NCI-H146 (cell line): ENCODE data around the gene RNPEP.
"Not testable (repeated sequence)": the region's sequence is repeated elsewhere in the genome, so short reads cannot be mapped to it uniquely, and the experiment has no call there.

Experiments
- DNase-seq: peaks from one replicate; lab custom pipeline; 2025; lab: John Stamatoyannopoulos, UW

The RNPEP gene

DNA sequence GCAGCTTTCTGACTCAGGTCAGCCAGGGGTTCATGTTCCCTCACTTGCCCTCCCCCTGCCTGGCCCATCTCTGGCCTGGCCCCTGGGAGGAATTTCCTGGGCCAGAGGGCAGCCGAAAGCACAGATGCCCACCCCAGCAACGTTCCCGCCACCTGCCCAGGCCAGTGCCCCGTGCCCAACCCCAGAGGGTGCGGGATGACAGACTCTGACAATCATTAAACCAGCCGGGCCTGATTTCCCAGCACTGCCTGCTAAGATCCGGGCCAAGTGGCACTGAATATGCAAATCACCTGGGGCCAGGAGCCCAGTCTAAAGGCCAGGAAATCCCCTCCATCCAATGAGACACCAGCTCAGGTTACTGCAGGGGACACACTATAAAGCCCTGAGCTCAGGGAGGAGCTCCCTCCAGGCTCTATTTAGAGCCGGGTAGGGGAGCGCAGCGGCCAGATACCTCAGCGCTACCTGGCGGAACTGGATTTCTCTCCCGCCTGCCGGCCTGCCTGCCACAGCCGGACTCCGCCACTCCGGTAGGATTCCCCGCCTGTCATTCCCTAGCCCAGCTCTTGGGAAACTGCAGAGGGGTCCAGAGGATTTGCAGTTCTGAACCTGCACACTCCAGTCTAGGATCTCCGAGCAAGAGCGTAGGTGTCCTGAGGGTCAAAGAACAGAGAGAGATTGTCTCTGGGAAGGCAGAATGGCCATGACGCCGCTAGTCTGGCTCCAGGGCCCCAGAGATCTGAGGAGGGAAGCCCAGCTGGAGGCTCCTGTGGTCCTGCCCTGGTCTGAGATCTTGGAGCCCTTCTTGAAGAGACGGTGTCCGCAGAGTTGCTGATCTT is 27.9 kb downstream of the RNPEP start, which contains the start of gene ELF3:
Gene ELF3, plus strand, starts transcription at position 408 of the 836 bp plus-strand sequence. CDS start 550 bp downstream, outside the sequence.
- peak; percentile 94 for DNase-seq

DNA sequence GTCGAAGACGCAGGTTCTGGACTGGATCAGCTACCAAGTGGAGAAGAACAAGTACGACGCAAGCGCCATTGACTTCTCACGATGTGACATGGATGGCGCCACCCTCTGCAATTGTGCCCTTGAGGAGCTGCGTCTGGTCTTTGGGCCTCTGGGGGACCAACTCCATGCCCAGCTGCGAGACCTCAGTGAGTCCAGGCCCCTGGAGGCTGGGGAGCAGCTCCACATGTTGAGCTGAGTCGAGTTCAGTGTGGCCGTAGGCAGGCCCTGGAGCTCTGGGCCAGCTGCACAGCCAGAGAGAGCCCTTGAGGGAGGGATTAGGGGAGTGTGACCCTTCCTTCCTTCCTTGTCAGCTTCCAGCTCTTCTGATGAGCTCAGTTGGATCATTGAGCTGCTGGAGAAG is 29.5 kb downstream of the RNPEP start:
- DNase-seq: no peak

DNA sequence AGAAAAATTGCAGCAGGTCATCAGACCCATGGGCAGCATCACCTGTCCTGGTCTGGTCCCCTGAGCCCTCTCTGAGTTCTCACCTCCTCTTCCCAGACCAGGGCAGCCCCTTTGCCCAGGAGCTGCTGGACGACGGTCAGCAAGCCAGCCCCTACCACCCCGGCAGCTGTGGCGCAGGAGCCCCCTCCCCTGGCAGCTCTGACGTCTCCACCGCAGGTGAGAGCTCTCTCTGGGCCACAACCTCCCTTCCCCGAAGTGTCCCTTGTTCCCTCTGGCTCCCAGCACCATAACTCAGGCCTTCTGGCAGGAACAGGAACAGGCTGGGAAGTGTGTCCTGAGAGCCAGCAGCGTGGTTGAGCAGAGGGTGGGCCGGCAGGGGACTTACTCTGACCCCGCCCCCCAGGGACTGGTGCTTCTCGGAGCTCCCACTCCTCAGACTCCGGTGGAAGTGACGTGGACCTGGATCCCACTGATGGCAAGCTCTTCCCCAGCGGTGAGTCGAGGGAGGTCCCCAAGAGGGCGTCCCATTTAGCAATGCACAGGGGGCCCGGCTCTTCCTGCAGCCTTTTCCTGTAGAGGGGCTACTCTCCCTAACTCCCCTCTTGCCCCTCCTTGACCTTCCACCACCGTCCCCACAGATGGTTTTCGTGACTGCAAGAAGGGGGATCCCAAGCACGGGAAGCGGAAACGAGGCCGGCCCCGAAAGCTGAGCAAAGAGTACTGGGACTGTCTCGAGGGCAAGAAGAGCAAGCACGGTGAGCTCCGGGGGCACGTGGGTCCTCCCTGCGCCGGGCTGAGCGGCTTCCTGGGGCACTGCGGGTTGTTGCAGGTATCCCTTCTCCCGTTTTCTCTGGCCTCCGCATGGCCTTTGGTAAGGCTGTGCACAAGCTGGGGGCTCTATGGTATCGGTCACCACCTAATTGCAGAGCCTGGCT is 30.4 kb downstream of the RNPEP start:
- DNase-seq: no peak

DNA sequence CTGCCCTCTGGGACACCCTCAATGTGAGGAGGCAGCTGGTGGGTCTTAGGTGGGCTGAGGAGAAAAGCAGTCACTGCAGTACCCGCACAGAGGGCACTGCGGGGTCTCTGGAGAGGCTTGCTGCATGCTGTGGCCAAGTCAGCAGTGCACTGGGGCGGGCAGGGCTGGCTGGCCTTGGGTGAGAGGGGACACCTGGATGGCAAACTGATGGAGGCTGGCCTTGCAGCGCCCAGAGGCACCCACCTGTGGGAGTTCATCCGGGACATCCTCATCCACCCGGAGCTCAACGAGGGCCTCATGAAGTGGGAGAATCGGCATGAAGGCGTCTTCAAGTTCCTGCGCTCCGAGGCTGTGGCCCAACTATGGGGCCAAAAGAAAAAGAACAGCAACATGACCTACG is 31.2 kb downstream of the RNPEP start:
- no peak for DNase-seq

DNA sequence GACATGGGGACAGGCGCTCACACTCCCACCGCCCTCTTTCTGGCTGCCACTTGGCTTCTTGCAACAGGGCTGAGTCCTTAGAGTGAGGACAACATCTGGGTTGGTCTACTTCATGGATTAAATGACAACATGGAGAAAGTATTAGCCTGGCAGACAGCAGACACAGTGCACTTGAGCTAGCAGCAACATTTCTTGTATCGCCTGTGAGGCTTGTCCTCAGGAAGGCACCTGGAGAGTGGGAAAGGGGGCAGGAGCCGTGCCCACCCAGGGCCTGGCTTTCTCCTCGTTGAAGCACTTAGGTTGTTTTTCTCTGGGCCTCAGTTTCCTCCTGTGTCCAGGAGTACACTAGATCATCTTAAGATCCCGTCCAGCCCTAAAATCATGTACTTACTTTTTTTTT is 31.6 kb downstream of the RNPEP start:
- DNase-seq: no peak

DNA sequence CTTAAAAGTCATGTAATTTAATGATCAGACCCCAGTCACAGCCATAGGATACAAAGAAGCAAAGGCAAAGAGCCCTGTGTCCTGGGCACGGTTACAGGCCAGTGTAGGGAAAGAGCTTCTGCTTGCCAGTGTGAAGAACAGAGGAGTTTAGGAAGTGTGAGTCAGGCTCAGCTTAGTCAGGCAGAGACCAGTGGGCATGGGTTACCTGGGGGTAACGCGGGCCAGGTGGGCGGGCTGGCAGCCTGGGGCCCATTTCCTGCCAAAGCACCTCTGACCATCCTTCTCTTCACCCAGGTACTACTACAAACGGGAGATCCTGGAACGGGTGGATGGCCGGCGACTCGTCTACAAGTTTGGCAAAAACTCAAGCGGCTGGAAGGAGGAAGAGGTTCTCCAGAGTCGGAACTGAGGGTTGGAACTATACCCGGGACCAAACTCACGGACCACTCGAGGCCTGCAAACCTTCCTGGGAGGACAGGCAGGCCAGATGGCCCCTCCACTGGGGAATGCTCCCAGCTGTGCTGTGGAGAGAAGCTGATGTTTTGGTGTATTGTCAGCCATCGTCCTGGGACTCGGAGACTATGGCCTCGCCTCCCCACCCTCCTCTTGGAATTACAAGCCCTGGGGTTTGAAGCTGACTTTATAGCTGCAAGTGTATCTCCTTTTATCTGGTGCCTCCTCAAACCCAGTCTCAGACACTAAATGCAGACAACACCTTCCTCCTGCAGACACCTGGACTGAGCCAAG is 32.6 kb downstream of the RNPEP start:
- DNase-seq: no peak

DNA sequence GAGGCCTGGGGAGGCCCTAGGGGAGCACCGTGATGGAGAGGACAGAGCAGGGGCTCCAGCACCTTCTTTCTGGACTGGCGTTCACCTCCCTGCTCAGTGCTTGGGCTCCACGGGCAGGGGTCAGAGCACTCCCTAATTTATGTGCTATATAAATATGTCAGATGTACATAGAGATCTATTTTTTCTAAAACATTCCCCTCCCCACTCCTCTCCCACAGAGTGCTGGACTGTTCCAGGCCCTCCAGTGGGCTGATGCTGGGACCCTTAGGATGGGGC is 33.2 kb downstream of the RNPEP start:
- no peak for DNase-seq

DNA sequence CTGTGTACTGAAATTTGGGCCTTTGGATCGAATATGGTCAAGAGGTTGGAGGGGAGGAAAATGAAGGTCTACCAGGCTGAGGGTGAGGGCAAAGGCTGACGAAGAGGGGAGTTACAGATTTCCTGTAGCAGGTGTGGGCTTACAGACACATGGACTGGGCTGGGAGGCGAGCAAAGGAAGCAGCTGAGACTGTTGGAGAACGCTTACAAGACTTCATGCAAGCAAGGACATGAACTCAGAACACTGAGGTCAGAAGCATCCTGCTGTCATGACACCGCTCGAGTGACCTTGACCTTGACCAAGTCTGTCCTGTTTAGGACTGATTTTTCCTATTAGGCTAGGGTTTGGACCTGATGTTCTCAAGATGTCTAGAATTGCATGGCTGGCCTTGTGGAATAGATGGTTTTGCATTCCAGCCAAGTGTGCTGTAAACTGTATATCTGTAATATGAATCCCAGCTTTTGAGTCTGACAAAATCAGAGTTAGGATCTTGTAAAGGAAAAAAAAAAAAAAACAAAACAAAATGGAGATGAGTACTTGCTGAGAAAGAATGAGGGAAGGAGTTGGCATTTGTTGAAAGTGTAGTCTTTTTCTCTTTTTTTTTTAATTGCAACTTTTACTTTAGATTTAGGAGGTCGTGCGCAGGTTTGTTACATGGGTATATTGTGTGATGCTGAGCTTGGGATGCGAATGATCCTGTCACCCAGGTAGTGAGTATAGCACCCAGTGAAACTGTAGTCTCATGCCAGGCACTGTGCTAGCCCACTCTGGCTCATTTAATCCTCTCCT is 33.8 kb downstream of the RNPEP start:
- DNase-seq: no peak

DNA sequence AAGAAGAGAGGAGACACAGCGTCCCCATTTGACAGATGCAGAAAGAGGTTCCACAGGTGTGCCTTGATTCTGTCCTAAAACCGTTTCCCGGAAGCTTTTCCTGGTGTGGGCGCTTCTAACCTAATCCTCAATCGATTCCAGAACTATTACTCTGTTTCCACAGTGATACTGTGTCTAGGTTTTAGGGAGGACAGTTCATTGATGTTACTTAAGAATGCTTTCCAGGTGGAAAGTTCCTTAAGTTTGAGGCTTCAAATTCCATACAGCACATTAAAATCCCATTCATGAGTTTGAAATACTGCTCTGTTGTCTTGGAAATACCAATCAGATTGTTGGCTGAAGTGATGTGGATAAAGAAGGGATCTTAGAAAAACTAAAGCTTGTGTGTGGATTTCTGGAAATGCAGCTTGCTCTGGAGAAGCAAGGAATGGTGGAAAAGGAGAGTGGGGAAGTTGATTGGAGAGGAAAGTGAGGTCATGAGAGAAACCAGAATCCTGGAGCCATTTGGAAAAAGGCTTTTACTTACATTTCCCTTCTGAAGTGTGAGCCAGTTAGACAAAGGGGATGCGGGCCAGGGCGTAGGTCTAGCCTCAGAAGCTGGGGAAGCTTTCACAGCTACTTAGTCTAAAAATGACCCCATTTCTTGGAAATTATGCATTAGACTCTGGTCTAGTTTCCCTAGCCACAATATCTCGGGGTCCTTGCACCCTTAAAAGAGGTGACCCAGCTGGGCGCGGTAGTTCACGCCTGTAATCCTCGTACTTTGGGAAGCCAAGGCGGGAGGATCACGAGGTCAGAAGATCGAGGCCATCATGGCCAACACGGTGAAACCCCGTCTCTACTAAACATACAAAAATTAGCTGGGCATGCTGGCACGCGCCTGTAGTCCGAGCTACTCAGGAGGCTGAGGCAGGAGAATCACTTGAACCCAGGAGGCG is 34.6 kb downstream of the RNPEP start:
- DNase-seq: no peak

DNA sequence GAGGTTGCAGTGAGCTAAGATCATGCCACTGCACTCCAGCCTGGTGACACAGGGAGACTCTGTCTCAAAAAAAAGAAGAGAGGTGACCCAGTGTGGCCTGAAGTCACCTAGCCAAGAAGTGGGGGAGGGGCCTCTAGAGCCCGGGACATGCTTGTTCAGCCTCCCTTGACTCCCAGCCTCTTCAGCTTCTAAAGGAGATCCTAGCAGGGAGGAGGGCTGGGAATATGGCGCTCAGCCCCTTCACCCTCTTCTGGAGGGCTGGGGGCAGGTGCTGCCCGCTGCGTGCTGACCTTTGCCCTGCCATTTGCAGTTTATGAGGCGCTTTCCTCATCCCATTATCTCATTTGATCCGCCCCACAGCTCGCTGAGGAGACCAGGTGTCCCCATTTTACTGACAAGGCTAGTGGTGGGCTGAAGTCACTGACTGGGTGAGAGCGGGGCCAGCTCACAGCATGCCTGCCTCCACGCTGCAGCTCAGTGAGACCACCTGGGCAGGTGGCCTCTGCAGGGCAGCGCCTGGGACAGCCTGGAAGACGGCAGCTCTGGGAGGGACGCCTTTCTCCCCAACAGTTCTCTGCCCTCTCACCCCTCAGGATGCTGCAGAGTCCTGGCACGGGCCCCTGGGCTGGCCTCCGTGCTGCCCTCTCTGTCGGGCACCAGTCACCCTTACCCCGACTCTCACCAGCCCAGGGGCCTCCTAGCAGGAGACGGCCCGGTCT is 35.5 kb downstream of the RNPEP start:
- DNase-seq: peak; percentile 83

DNA sequence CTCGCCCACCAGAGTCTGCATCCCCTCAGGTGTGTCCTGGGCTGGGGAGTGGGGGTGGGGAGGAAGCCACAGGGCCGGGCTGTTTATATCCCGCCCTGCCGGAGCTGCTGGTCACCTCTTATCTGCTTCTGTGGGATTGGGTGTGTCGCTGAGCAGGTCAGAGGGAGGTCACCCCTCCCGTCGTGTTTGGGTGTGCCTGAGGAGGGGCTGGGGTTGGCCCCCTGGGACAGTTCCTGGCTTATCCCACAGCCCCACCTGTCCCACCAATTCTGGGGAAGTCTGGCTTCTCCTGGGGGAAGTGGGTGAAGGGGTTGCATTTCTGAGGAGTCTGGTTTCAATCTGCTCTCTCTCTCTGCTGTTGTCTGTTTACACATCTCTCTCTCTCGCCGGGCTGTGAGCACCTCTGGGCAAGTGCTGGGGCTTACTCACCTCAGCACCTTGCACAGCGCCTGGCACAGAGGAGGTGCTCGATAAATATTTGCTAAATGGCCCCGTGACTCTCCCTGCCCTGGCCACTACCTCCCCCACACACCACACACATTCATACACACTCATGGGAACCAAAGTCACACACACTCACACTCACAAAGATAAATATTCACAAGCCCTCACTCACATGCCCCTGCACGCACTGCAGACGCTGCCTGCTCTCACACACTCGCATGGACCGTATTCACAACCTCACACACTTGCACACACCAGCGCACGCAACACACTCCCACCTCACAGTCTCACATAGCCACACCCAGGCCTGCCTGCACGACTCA is 36.2 kb downstream of the RNPEP start:
- peak; percentile 85 for DNase-seq

DNA sequence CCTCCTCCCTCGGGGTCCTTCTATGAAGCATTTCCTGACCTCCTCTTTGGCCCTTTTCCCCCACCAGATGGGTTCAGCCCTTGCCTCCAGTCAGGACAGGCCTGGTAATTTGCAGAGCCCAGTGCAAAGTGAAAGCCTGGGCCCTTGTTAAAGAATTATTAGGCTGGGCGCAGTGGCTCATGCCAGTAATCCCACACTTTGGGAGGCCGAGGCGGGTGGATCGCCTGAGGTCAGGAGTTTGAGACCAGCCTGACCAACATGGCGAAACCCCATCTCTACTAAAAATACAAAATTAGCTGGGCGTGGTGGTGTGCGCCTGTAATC is 36.7 kb downstream of the RNPEP start:
- not testable (repeated sequence) for DNase-seq

DNA sequence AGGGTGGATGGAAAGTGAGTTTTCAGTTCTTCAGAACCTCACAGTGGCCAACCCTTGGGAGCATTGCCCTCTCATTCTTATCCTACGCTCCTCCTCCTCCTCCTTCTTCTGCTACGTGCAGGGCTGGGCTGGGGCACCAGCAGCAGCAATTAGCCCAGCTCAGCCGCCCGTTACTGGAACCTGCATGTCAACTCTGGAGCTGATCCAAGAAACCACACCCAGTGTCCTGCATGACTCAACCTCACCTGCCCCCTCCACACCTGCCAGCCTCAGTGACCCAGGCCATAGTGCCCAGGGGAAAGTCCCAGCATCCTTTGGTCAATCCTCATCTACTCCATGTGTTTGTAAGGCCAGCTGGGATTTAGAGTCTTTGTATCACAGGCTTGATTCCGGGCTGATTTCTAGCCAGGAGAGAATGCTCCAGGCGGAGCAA is 40.6 kb downstream of the RNPEP start:
- DNase-seq: peak; percentile 94

DNA sequence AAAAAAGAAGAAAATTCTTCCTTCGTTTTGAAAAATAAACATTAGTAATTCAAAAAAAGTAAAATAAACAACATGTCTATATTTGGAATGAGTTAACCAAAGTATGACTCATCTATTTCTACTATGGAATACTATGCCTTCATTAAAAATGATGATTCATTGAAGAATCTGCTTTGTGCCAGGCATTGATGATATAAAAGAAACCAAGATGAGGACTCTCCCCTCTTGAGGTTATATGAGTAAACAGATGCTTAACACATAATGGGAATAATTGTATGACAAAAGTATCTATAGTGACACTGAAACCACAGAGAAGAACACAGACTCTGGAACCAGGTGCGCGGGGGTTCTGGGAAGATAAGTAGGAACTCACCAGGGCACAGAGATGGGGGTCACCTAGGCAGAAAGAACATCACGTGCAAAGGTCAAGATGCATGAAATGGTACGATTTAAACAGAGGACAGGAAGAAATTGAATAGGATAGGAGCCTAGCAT is 46.8 kb downstream of the RNPEP start:
- DNase-seq: peak; percentile 74

DNA sequence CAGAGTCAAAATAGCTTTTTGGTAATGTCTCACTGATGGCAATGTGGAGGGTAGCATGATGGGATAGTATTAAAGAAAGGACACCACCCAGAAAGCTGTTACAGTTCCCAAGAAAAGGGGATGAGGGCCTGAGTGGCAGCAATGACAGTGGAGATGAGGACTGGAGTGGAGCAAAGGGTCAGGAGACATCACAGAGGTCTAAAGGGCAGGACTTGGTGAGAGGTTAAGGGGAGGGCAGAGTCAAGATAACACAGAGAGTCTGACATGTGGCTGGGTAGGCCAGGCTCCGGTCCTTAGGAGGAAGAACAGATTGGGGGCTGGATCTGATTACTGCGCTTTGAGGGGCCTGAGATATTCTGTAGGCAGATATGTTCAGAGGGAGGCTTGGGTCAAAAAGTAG is 47.3 kb downstream of the RNPEP start:
- DNase-seq: no peak

DNA sequence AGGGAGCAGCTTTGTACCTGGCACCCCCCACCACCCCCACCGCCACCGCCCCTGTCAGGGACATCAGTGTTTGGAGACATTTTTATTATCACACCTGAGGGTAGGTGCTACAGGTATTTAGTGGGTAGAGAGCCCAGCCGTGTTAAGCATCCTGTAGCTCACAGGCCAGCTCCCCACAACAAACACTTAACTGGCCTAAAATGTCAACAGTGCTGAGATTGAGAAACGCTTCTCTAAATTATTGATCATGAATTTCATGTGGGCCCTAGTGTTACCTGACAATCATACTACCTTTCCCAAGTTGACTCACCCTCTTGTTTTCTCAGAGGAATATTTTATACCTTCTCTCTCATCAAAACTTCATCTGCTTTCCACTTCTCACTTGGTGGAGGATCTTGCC is 49.3 kb downstream of the RNPEP start:
- no peak for DNase-seq

DNA sequence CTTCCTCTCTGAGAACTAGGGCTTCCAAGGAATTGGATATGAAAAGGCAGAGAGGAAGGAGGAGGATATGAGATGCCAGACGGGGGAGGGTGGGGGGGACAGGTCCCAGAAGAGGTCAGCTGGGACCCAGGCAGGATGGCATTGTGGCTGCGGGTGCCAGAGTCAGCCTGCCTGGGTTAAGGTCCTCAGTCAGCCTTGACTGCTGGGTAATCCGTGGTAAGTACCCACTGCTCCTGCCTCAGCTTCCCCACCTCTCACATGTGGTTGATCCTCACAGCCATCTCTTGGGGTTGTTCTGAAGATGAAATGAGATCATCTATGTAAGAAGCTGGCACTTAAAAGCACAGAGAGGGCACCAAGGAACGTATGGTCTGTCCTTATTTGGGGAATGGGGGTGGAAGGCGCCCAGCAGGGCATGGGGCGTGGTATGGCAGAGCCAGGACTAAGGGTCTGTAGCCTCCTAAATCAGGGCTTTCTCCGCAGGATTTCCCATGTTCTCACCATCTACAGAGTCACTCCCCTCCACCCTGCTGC is 51.8 kb downstream of the RNPEP start:
- DNase-seq: no peak

DNA sequence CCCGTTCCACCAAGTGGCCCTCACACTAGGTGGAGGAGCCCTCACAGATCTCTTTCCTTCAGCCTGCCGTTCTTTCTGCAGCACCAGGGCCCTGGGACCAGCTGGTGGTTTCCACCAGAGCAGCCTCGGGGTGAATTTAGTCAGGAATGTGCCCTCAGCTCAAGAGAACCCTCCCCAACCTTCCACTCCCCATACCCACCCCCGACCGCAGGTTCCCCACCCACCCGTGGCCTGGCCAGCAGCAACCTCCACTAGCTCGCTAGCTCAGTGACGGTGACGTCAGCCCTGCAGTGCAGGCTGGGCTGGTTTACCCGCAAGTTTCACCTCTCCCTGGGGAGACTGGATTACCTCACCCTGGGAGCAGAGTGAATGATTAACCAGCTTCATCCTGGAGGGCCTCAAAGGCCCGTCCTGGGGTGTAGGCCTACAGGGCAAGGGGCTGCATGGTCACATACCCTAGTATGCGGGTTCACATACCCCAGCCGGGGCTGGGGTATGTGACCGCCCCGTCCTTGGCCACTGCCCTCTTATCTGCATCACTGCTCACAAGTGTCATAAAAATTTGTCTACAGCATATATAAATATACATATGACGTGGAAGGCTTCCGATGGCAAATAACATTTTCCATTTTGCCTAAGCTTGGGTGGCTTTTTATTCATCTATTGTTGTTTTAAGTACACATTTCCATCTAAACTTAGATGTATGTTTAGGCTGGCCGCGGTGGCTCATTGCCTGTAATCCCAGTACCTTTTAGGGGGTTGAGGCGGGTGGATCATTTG is 52.4 kb downstream of the RNPEP start:
- no peak for DNase-seq
